NCI-H2227 (cell line): ENCODE measurements around the gene PSMD4.
"Not testable (repeated sequence)": the region's sequence is repeated elsewhere in the genome, so short reads cannot be mapped to it uniquely, and the experiment has no call there.

Experiments
- DNase-seq: peaks from one replicate; lab custom pipeline; 2025; ENCODE audit not compliant: unreplicated experiment; lab: John Stamatoyannopoulos, UW

Gene PSMD4

DNA sequence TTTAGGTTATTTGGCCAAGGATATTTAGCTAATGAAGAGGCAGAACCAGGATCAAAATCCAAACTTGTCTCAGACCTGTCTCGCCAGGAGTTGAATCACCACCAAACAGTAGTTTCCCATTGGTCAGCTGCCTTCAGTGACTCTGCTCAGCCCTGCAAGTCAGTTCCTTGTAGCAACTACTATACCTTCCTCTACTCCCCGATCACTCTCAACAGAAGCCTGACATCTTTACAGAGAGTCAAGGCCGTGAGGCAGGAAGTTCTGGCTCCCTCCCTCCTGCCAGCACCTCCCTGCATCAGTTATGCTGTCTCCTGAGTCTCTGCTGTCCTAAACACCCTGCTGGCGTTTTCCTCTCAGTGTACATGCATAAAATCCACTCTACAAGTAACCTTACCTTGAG lies 13.2 kb downstream of the PSMD4 start:
- no peak for DNase-seq

DNA sequence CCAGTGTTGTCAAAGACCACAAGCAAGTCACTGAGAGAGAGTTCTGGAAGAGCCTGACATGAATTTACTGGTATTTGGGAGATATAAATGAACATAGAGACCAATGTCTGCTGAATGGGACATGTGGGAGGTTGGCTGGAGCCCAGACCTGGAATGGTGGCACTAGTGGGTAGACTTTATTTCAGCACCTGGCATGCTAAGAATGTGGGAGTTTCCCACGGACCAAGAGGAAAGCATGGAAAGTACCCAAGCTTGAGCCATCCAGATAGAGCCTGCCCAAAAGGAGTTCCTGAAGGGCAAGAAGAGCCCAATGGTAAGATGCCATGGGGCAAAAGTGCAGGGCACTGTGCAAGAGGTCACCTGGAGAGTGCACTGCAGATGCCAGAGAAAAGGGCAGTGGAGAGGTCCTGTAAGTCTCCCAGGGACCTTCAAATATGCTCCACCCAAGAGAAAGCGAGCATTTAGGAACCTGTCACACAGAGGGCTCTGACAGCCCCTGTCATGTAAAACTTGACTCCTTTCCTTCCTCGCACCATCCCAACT lies 19.5 kb downstream of the PSMD4 start:
- no peak for DNase-seq

DNA sequence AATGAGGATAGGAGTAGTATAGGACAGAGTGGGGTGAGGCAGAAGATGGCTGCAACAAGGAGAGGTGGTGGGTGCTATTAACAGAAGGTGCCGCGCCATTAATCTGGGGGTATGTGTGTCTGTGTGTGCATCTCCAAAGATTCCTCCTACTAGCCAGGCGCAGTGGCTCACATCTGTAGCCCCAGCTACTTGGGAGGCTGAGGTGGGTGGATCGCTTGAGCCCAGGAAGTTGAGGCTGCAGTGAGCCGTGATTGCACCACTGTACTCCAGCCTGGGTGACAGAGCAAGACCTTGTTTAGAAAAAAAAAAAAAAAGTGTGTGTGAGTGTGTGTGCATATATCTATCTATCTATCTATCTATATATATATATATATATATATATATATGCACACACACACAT lies 20.8 kb downstream of the PSMD4 start:
- not testable (repeated sequence) for DNase-seq

DNA sequence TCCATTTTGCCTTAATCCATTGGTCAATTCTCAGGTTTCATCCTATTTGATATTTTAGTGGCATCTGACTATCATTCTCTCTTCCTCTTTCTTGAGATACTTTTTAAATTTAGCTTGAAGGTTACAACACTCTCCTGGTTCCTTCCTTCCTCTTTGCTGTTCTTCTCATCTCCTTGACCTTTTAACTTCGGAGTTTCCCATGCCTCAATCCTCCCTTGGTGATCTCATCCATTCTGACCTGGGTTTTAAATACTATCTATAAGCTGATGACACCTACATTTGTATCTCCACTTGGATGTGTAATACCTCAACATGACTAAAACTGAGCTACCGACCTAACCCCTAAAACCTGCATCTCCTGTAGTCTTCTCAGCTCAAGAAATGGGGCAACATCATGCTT lies 22.7 kb downstream of the PSMD4 start:
- DNase-seq: no peak

DNA sequence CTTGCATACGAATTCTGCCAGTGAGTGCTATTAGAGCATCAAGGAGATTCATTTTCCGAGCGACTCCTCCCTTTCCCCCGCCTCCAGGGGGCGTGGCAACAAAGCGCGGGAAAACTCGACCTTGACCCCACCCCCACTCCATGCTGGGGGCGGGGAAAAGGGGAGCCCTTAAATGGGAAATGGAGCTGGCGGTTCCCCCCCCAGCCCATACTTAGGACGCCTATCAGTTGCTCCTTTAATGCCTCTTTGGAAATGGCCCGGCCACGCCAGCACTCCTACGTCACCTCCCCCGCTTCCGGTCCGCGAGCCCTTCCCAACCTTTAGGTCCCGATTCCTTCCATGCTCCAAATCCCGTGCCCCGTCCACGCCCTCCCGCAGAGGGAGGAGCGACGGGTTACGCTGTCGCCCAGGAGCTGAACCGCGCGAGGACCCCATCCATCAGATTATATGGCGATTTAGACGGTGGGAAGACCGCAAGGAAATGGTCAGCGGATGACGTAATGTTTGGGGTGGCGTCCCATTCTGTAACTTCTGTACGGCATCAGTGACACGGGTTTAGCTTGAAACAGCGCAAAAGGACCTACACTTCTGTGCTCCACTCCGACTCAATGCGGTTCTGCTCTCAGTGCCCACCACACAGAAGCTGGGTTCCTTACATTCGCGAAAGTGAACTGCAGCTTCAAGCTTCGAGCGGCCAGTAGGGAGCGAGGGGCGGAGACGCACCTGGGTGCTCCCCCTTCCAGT lies 26.9 kb downstream of the PSMD4 start:
- DNase-seq: peak; percentile 99

DNA sequence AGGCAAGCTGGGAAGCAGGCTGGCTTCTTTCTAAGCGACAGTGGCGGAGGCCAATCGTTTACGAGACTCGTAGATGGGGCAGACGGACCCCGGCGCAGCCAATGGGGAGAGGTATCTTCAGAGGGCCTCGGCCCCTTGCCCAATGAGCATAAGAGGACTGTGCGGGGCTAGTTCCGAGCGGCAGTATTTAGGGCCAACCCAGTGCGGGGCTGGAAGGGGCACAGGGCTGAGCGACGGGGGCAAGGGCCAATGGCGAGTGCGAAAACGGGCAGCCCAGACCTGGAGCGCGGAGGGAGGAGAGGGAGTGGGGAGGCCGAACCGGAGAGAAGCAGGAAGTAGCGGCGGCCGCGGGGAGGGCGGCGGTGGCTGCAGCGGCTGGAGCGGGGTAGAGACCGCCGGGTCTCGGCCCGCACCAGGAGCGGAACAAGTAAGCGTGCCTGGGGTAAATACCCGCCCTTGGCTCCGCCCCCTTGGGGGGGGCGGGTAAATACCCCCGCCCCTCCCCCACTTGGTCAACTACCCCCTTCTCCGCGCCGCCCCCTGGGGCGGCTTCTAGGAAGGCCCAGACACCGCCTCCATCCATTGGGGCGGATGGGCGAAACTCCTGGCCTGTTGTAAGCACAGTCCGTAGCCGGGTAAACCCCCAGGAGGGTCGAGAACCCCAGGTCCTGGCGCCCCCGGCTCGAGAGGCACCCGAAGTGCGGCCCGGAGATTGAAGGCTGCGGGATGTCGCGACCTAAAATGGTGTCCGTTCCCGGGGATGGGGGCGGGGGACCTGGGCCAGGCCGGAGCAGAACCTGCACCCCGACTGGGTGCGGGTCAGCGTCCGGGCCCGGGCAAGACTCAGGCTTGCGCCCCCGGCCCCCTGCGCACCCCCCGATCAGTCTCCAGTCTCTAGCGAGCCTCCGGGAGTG lies 27.7 kb downstream of the PSMD4 start, which contains the start of gene ZNF687:
TSS of gene ZNF687 (plus strand) at position 331 of the 914 bp plus-strand sequence. CDS start 3,993 bp downstream, outside the sequence.
- DNase-seq: peak; percentile 100

DNA sequence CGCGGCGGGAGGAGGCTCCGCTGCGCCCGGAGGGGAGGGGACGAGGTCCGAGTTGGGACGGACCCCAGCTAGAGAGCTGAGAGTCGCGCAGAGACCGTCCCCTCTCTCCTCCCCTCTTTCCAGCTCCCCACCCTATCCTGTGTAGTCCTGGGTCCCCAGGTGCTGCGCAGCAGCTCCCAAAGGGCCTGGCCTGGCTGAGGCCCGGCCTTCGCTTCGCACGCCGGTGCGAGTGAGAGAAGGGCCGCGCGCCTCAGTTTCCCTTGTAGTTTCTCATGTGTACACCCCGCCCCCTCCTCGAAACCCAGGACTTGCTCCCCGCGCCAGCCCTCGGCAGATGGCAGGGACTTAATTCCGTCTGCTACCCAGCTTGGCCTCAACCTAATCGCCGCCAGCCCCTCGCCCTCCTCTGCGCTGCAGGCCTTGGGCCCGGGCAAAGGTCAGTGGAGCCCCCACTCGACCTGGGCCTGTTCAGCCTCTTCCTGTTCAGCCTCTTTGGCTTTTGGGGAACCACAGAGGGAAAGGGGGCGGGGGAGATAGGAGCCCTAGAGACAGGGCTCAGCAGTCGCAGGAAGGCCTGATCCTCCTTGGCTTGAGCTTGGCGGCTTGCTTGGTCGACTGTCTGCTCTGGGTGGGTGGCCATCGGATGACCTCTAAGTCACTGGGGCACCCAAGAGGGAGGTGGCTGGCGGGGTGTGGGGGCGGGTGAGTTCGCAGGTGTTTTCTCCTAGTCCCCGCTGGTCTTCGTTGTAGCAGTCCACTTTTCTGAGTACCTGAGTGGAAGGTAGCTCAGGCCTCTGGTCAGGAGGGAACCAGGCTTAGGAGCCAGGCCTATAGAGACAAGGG lies 28.6 kb downstream of the PSMD4 start:
- peak; percentile 60 for DNase-seq

DNA sequence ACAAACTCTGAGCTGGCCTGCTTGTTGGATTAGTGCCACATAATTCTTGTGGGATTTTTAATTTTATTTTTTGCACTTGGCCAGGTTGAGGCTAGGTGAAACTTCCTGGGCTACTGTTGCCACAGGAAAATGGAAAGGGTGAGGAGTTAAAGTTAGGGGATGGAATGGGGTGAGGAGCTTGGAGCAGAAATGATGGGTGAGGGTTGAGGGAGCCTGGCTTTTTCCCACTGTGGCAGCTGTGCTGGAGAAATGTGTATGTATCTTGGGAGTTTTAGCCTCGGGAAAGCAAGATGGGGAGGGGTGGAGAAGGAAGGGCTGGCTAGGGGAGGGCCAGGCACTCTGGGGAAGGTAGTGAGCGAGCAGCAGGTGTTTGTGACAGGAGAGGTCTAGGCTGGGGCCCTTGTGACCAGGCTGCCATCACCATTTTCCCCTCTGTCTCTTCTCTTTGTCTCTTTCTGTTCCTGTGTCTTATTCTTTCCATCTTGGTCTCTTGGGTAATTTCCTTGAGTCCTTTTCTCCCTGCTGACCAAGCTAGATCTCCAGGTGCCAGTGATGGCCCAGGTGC lies 29.6 kb downstream of the PSMD4 start:
- no peak for DNase-seq

DNA sequence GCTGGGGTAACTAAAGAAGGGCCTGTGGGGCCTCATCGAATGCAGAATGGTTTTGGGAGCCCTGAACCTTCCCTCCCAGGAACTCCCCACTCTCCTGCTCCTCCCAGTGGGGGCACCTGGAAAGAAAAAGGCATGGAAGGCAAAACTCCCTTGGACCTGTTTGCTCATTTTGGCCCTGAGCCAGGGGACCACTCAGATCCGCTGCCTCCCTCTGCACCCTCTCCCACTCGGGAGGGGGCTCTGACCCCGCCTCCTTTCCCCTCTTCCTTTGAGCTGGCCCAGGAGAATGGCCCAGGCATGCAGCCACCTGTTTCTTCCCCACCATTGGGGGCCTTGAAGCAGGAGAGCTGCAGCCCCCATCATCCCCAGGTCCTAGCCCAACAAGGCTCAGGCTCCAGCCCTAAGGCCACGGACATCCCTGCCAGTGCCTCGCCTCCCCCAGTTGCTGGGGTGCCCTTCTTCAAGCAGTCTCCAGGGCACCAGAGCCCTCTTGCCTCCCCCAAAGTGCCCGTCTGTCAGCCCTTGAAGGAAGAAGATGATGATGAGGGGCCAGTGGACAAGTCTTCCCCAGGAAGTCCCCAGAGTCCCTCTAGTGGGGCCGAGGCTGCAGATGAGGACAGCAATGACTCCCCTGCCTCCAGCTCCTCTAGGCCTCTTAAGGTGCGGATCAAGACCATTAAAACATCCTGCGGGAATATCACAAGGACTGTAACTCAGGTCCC lies 32.2 kb downstream of the PSMD4 start:
- no peak for DNase-seq

DNA sequence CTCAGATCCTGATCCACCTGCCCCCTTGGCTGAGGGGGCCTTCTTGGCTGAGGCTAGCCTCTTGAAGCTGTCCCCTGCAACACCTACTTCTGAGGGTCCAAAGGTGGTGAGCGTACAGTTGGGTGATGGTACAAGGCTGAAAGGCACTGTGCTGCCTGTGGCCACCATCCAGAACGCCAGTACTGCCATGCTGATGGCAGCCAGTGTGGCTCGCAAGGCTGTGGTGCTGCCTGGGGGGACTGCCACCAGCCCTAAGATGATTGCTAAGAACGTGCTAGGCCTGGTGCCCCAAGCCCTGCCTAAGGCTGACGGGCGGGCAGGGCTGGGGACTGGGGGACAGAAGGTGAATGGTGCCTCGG lies 32.8 kb downstream of the PSMD4 start:
- DNase-seq: no peak

DNA sequence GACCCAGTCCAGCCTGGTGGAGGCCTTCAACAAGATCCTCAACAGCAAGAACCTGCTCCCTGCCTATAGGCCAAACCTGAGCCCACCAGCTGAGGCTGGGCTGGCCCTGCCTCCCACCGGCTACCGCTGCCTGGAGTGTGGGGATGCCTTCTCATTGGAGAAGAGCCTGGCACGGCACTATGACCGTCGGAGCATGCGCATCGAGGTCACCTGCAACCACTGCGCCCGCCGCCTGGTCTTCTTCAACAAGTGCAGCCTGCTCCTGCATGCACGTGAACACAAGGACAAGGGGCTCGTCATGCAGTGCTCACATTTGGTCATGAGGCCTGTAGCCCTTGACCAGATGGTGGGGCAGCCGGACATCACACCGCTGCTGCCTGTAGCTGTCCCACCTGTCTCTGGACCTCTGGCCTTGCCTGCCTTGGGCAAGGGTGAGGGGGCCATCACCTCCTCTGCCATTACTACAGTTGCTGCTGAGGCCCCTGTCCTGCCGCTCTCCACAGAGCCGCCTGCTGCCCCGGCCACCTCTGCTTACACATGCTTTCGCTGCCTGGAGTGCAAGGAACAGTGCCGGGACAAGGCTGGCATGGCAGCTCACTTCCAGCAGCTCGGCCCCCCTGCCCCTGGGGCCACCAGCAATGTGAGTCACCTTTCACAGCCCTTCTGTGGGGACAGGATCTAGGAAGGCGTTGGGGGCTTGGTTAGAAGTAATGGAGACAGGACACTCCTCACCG lies 33.4 kb downstream of the PSMD4 start:
- DNase-seq: no peak

DNA sequence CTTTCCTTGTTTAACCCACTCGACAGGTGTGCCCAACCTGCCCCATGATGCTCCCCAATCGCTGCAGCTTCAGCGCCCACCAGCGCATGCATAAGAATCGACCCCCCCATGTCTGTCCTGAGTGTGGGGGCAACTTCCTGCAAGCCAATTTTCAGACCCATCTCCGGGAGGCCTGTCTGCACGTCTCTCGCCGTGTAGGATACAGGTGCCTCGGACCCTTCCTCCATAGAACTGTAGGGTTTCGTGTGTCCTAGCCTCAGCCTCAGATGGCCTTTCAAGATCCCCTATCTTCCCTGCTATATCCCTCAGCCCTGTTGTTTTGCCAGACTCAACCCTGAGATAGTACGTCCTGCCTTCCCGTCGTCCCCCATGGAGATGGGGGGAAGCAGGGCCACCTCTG lies 34.0 kb downstream of the PSMD4 start:
- DNase-seq: no peak

DNA sequence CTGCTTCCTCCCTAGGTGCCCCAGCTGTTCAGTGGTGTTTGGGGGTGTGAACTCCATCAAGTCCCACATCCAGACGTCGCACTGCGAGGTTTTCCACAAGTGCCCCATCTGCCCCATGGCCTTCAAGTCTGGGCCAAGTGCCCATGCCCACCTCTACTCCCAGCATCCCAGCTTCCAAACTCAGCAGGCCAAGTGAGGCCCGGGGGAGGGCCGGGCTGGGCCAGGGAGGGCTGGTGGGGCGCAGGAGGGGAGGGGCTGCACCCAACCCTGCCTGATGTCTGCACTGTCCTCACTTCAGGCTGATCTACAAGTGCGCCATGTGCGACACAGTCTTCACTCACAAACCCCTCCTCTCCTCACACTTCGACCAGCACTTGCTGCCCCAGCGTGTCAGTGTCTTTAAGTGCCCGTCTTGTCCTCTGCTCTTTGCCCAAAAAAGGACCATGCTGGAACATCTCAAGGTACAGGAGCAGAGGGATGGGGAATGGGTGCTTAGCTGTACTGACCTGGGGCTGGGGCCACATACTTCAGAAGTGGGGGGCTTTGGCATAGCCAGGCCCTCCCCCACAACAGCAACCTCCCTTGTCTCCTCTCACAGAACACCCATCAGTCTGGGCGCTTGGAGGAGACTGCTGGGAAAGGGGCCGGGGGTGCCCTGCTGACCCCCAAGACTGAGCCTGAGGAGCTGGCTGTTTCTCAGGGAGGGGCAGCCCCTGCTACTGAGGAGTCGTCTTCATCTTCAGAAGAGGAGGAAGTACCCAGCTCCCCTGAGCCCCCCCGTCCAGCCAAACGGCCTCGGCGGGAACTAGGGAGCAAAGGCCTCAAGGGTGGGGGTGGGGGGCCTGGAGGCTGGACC lies 34.8 kb downstream of the PSMD4 start:
- DNase-seq: no peak

DNA sequence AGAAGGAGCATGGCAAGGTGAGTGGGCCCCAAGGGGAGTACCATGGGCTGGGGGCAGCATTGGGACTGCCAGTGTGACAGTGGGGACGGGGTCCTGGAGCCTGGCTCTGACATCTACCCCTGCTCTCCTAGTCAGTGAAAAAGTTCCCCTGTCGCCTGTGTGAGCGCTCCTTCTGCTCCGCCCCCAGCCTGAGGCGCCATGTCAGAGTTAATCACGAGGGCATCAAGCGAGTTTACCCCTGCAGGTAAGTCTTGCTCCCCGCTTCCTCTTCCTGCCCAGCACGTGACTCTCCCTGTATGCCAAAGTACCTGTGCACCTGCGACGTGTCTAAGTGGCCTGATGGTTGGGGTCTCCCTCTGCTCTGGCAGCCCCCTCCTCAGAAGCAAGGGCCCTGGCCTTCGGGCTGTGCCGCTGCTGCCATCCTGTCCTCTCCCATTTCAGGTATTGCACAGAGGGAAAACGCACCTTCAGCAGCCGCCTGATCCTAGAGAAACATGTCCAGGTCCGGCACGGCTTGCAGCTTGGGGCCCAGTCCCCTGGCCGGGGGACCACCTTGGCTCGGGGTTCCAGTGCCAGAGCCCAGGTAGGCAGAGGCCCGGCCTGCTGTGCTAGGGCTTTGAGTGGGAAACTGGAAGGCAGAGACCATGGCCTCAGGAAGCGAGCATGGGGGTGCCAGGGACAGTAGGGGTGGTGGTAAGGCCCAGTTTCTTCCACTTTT lies 35.6 kb downstream of the PSMD4 start:
- DNase-seq: no peak

DNA sequence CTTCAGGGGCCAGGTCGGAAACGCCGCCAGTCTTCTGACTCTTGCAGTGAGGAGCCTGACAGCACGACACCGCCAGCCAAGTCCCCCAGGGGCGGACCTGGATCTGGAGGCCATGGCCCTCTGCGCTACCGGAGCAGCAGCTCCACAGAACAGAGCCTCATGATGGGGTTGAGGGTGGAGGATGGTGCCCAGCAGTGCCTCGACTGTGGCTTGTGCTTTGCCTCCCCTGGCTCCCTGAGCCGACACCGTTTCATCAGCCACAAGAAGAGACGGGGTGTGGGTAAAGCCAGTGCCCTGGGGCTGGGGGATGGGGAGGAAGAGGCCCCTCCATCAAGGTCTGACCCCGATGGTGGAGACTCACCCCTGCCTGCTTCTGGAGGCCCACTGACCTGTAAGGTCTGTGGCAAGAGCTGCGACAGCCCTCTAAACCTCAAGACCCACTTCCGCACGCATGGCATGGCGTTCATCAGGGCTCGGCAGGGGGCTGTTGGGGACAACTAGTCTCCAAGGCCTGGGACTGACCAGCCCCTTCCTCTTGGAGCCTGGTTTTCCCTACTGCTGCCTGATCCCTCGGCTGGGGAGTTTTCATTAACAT lies 36.3 kb downstream of the PSMD4 start:
- DNase-seq: no peak

DNA sequence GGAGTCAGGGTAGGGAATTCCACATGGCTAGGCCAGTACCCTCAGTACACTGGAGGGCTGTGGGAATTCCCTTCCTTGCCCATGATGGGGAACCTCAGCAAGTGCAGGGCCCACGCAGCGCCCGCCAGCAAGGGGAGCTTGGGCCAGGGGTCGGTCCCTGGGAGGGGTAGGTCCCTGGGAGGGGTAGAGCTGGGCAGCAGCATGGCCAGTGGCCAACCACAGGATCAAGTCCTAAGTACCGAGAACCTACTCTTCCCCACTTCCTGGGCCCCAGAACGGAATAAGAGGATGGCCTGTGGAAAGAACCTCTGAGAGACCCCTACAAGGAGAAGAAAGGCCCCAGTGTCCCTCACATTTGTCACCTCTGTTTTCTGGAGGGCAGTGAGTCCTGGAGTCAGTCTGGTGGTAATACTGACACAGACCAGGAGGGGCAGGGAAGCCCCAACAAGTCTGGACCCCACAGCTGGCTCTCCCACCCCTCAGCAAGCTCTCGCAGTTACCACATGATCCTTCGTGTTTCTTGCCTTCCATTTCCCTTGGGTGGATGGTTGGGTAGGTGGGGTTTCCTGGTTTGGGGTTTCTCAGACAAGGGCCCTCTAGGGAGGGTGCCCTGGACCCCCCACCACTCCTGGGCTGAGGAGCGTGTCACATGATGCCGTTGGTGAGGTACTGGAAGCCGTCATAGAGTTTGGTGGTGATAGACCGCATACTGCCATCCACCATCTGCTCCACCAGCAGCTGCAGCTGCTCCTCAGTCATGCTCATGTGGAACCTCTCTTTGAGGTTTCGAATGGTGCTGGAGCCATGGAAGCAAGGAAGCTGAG lies 37.9 kb downstream of the PSMD4 start:
- no peak for DNase-seq

DNA sequence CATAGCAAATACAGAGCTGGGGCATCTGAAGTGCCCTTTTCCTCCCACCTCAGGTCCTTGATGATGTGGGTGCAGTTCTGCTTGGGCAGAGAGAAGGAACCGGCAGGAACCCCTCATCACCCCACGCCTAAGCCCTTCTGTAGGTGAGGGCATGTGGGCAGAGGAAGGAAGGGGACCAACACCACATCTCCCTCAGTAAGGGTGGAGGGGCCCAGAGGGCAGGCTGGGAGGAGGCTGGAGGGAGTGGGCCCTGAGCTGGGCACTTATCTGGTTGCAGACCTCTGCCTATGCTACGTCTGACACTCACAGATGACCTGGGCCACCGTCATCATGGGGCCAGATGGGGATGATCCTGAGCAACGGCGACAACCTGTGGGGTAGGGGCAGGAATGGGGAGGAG lies 38.6 kb downstream of the PSMD4 start:
- no peak for DNase-seq
